Measurements from ENCODE around the gene UNC13B. TPM values are rescaled to one million over a fixed set of nuclear protein-coding genes. Genes with fewer than 3 reads are reported as not detected.

Gene UNC13B
- total and polyA plus RNA-seq, 9 of the 15 experiments (the other 6 are each of a cell fraction or from before 2014, with no cell fraction given) = 2.4 to 11.5 (median 8.6) TPM

DNA sequence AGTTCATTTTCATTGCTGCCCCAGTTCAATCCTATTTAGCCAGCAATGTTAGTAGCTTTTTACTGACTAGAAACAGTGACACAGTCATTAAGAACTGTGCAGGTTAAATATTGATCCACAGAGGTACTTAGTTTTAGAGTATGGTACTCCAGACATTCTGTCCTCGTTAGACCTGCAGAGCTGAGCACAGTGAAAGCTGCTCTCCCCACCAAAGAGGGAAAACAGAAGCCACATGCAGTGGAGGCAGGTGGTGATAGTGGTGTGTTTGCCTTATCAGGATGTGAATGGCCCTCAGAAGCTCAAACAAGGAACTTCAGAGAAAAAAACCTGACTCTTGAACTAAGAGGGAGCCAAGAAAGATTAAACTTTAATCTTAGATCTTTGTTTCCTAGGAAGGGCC, 75.5 kb downstream of the UNC13B start:
- Histone ChIP-seq H3K4me2 (ENCODE audit: insufficient read depth, low read length) (no peak overlapping the region), H3K79me2 (ENCODE audit: control insufficient read depth, insufficient read depth, low read length) (no peaks in the 10 kb centered on the region), H3K36me3 (ENCODE audit: control insufficient read depth, insufficient read depth, low read length) (no peaks in the 10 kb centered on the region), H3K9me1 (ENCODE audit: control insufficient read depth, insufficient read depth, low read length) (no peaks in the 10 kb centered on the region), H3K27me3 (ENCODE audit: control insufficient read depth in 2 of 2, insufficient read depth in 2 of 2, low read length in 2 of 2) (no peaks in the 10 kb centered on the region), H2AFZ (ENCODE audit: low read depth, low read length) (no peak overlapping the region), H3K4me1 (replicated peaks in 1 of 2; ENCODE audit: control insufficient read depth in 2 of 2, insufficient read depth in 2 of 2, low read length in 2 of 2) (peaks cover 0 to 10% of the 10 kb centered on the region in 2 experiments; a peak in 3 of 5 replicates), H3K9ac (ENCODE audit: insufficient read depth in 1 of 2, low read depth in 2 of 2, low read length in 2 of 2) (no peak overlapping the region), H3K27ac (ENCODE audit: extremely low read depth, low read depth, low read length) (no peak overlapping the region), H3K4me3 (no peak overlapping the region), H4K20me1 (replicated peaks; ENCODE audit: control insufficient read depth, insufficient read depth, low read length) (no peaks in the 10 kb centered on the region), H3K9me3 (replicated peaks; ENCODE audit: control insufficient read depth, insufficient read depth, low read depth, low read length) (no peaks in the 10 kb centered on the region; the same call in 1 of the 2 replicates)
- BruUV-seq (replicated peaks) = no TSS peak
- FAIRE-seq (peak; percentile 49), ATAC-seq (peak; percentile 63), DNase-seq (ENCODE audit: extremely low read depth in 1 of 4, low spot score in 3 of 4) (peak in 2 of 4 experiments; percentile 21 to 52)
- ChIA-PET POLR2A (interaction anchor here (0.5 to 0.7 kb wide), 2 partner anchors 206 to 508 kb away, joined by 3 read pairs; a partner anchor contains a TSS), CTCF (ENCODE audit: low intra/inter-chr PET ratio) (no interaction called here)
- 0% methylated on average over 1 of the region's 1 CpG for WGBS (ENCODE audit: insufficient coverage, low coverage, missing lambda C conversion rate)
- in situ Hi-C loops (cut with MboI) (no loop called here), intact Hi-C loops (cut with micrococcal nuclease) (no loop called here)
- TF ChIP-seq, protein P1, sequence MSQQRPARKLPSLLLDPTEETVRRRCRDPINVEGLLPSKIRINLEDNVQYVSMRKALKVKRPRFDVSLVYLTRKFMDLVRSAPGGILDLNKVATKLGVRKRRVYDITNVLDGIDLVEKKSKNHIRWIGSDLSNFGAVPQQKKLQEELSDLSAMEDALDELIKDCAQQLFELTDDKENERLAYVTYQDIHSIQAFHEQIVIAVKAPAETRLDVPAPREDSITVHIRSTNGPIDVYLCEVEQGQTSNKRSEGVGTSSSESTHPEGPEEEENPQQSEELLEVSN (IDR thresholded peaks at IDR 0.05; ENCODE audit: borderline replicate concordance in 1 of 2, extremely low read depth in 1 of 2, insufficient read depth in 1 of 2, insufficient read length in 1 of 2, low read depth in 1 of 2, low read length in 1 of 2, poor library complexity in 1 of 2, severe bottlenecking in 1 of 2) = peak; percentile 46 to 52
- no peak for TF ChIP-seq TBL1XR1 (IDR thresholded peaks at IDR 0.05; ENCODE audit: low read length in 2 of 2)
- TF ChIP-seq CCAR2 (IDR thresholded peaks at IDR 0.05; ENCODE audit: low read depth, low read length) = no peak
- TF ChIP-seq, protein P2, sequence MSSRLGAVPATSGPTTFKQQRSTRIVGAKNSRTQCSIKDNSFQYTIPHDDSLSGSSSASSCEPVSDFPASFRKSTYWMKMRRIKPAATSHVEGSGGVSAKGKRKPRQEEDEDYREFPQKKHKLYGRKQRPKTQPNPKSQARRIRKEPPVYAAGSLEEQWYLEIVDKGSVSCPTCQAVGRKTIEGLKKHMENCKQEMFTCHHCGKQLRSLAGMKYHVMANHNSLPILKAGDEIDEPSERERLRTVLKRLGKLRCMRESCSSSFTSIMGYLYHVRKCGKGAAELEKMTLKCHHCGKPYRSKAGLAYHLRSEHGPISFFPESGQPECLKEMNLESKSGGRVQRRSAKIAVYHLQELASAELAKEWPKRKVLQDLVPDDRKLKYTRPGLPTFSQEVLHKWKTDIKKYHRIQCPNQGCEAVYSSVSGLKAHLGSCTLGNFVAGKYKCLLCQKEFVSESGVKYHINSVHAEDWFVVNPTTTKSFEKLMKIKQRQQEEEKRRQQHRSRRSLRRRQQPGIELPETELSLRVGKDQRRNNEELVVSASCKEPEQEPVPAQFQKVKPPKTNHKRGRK (tag; IDR thresholded peaks at IDR 0.05) = no peak
- no peak for TF ChIP-seq TBP (optimal IDR thresholded peaks at IDR 0.05; ENCODE audit: low read depth, low read length)
- TF ChIP-seq ZC3H4 (CRISPR knock-in tag; IDR thresholded peaks at IDR 0.05; ENCODE audit: borderline replicate concordance) = no peak
- TF ChIP-seq NCOA2 (IDR thresholded peaks at IDR 0.05; ENCODE audit: partially characterized antibody in 2 of 2) = no peak
- TF ChIP-seq KAT7 (CRISPR knock-in tag; IDR thresholded peaks at IDR 0.05; ENCODE audit: borderline replicate concordance) = no peak
- peak; percentile 17; the same call in 1 of the 2 replicates for TF ChIP-seq TAL1 (IDR thresholded peaks at IDR 0.05)
- TF ChIP-seq MCM5 (IDR thresholded peaks at IDR 0.05; ENCODE audit: low read depth) = no peak
- peak; percentile 72 for TF ChIP-seq L3MBTL2 (IDR thresholded peaks at IDR 0.05)
- TF ChIP-seq ZNF830 (CRISPR knock-in tag; IDR thresholded peaks at IDR 0.05) = no peak
- no peak for TF ChIP-seq BCOR (IDR thresholded peaks at IDR 0.05)
- no peak for TF ChIP-seq NFIX (CRISPR knock-in tag; IDR thresholded peaks at IDR 0.05; ENCODE audit: low read depth)
- TF ChIP-seq SRF (CRISPR knock-in tag; IDR thresholded peaks at IDR 0.05) = peak in 1 of 2 experiments; percentile 38; a peak in 1 of 4 replicates
- TF ChIP-seq, protein P3, sequence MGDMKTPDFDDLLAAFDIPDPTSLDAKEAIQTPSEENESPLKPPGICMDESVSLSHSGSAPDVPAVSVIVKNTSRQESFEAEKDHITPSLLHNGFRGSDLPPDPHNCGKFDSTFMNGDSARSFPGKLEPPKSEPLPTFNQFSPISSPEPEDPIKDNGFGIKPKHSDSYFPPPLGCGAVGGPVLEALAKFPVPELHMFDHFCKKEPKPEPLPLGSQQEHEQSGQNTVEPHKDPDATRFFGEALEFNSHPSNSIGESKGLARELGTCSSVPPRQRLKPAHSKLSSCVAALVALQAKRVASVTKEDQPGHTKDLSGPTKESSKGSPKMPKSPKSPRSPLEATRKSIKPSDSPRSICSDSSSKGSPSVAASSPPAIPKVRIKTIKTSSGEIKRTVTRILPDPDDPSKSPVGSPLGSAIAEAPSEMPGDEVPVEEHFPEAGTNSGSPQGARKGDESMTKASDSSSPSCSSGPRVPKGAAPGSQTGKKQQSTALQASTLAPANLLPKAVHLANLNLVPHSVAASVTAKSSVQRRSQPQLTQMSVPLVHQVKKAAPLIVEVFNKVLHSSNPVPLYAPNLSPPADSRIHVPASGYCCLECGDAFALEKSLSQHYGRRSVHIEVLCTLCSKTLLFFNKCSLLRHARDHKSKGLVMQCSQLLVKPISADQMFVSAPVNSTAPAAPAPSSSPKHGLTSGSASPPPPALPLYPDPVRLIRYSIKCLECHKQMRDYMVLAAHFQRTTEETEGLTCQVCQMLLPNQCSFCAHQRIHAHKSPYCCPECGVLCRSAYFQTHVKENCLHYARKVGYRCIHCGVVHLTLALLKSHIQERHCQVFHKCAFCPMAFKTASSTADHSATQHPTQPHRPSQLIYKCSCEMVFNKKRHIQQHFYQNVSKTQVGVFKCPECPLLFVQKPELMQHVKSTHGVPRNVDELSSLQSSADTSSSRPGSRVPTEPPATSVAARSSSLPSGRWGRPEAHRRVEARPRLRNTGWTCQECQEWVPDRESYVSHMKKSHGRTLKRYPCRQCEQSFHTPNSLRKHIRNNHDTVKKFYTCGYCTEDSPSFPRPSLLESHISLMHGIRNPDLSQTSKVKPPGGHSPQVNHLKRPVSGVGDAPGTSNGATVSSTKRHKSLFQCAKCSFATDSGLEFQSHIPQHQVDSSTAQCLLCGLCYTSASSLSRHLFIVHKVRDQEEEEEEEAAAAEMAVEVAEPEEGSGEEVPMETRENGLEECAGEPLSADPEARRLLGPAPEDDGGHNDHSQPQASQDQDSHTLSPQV (IDR thresholded peaks at IDR 0.05) = no peak
- TF ChIP-seq MAFK (IDR thresholded peaks at IDR 0.05; ENCODE audit: low read length) = no peak
